Hepatocyte (in vitro differentiated cells): ENCODE data around the gene FAM168B. TPM values are rescaled to one million over a fixed set of nuclear protein-coding genes. Genes with fewer than 3 reads are reported as not detected.

ENCODE experiments used
- DNase-seq: peaks from one replicate; pipeline ENCODE4 v3.0.0-alpha.2; 2016; ENCODE audit warnings: low spot score
- H2AFZ ChIP-seq: fragments of 200-600 bp; sonication (generic); 2 replicates; pipeline ENCODE4 v1.6.0; 2016; ENCODE audit warnings: antibody characterized with exemption, mild to moderate bottlenecking
- H3K27ac ChIP-seq: fragments of 200-600 bp; sonication (generic); 2 replicates; pipeline ENCODE4 v1.5.1; 2016; ENCODE audit warnings: mild to moderate bottlenecking
- H3K27me3 ChIP-seq: fragments of 200-600 bp; sonication (generic); 2 replicates; pipeline ENCODE4 v1.6.1; 2016
- H3K36me3 ChIP-seq: fragments of 200-600 bp; sonication (generic); replicated peaks from 2 replicates; pipeline ENCODE4 v1.5.1; 2016; ENCODE audit warnings: low read depth; ENCODE audit not compliant: insufficient read depth
- H3K4me1 ChIP-seq: fragments of 200-600 bp; sonication (generic); 2 replicates; pipeline ENCODE4 v1.5.1; 2016; ENCODE audit warnings: mild to moderate bottlenecking, moderate library complexity; ENCODE audit not compliant: insufficient read depth
- H3K4me2 ChIP-seq: fragments of 200-600 bp; sonication (generic); 2 replicates; pipeline ENCODE4 v1.6.0; 2016
- H3K4me3 ChIP-seq: fragments of 200-600 bp; sonication (generic); 2 replicates; pipeline ENCODE4 v1.5.1; 2016; ENCODE audit warnings: mild to moderate bottlenecking
- H3K79me2 ChIP-seq: fragments of 200-600 bp; sonication (generic); 2 replicates; pipeline ENCODE4 v1.6.0; 2017; ENCODE audit warnings: mild to moderate bottlenecking
- H3K9me2 ChIP-seq: fragments of 200-600 bp; sonication (generic); replicated peaks from 2 replicates; pipeline ENCODE4 v1.6.0; 2017; ENCODE audit warnings: mild to moderate bottlenecking; ENCODE audit not compliant: insufficient read depth
- H3K9me3 ChIP-seq: fragments of 200-600 bp; sonication (generic); 2 replicates; pipeline ENCODE4 v1.5.1; 2016; ENCODE audit warnings: low read depth, mild to moderate bottlenecking
- H4K20me1 ChIP-seq: fragments of 200-600 bp; sonication (generic); 2 replicates; pipeline ENCODE4 v1.6.0; 2016; ENCODE audit warnings: mild to moderate bottlenecking; ENCODE audit not compliant: insufficient read depth, poor library complexity, severe bottlenecking
- EZH2 ChIP-seq: fragments of 200-600 bp; sonication (generic); IDR thresholded peaks from 2 replicates; pipeline ENCODE4 v1.6.1; 2016; ENCODE audit warnings: antibody characterized with exemption, mild to moderate bottlenecking, borderline replicate concordance
- EZH2phosphoT487 ChIP-seq: fragments of 200-600 bp; sonication (generic); IDR thresholded peaks from one replicate; pipeline ENCODE4 v1.6.1; 2018; ENCODE audit warnings: antibody characterized with exemption, mild to moderate bottlenecking, low read depth, moderate library complexity; ENCODE audit not compliant: unreplicated experiment, severe bottlenecking
- WGBS: methylation state at CpG from one replicate; pipeline ENCODE4 v1.1.6; 2016; ENCODE audit warnings: low lambda C conversion rate; ENCODE audit errors: missing lambda C conversion rate; 5-methylcytosine and 5-hydroxymethylcytosine counted together
- polyA plus RNA-seq: library from polyadenylated mRNA; unstranded; fragments of >200 nt; fragmentation: Nextera tagmentation; extraction: Ambion mirVana; gene quantifications from 2 replicates; pipeline ENCODE4 v1.2.1, GENCODE V29; 2016
- total RNA-seq: library from RNA; depleted of rRNA; stranded (reverse); fragments of >200 nt; gene quantifications from 2 replicates; pipeline ENCODE4 v1.2.3, GENCODE V29; 2014
- TF ChIP-seq, protein P1 (sequence below): fragments of 200-600 bp; sonication (generic); IDR thresholded peaks from 2 replicates; pipeline ENCODE4 v1.5.1; 2016; ENCODE audit warnings: antibody characterized with exemption, mild to moderate bottlenecking; ENCODE audit not compliant: poor library complexity

FAM168B gene
- total and polyA plus RNA-seq, 2 experiments from 2014 or later, result 40.0 to 123 TPM

GRCh38 chr2:131126436-131126835 is 33.2 kb upstream of the FAM168B start:
- H3K4me3 ChIP-seq, result no peak overlapping the region
- no peaks in the 10 kb centered on the region for H3K4me1 ChIP-seq
- H3K9me3 ChIP-seq, result no peaks in the 10 kb centered on the region
- TF ChIP-seq EZH2phosphoT487, result no peak
- no peak for TF ChIP-seq EZH2
- TF ChIP-seq, protein P1, sequence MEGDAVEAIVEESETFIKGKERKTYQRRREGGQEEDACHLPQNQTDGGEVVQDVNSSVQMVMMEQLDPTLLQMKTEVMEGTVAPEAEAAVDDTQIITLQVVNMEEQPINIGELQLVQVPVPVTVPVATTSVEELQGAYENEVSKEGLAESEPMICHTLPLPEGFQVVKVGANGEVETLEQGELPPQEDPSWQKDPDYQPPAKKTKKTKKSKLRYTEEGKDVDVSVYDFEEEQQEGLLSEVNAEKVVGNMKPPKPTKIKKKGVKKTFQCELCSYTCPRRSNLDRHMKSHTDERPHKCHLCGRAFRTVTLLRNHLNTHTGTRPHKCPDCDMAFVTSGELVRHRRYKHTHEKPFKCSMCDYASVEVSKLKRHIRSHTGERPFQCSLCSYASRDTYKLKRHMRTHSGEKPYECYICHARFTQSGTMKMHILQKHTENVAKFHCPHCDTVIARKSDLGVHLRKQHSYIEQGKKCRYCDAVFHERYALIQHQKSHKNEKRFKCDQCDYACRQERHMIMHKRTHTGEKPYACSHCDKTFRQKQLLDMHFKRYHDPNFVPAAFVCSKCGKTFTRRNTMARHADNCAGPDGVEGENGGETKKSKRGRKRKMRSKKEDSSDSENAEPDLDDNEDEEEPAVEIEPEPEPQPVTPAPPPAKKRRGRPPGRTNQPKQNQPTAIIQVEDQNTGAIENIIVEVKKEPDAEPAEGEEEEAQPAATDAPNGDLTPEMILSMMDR, result no peak
- H3K4me2 ChIP-seq, result no peak overlapping the region
- no peaks in the 10 kb centered on the region for H3K27me3 ChIP-seq
- no peak overlapping the region for H3K27ac ChIP-seq
- no peaks in the 10 kb centered on the region for H3K36me3 ChIP-seq
- H4K20me1 ChIP-seq, result peaks cover 27% of the 10 kb centered on the region
- no peaks in the 10 kb centered on the region for H3K9me2 ChIP-seq
- no peak overlapping the region for H2AFZ ChIP-seq
- no peak for DNase-seq
- peaks cover 48% of the 10 kb centered on the region for H3K79me2 ChIP-seq
- WGBS, result 94% methylated on average over 5 of the region's 5 CpGs

- no peak for TF ChIP-seq EZH2
- TF ChIP-seq, protein P1, result no peak
- TF ChIP-seq EZH2phosphoT487, result no peak
- Histone ChIP-seq H3K4me3 (no peak overlapping the region), H3K9me2 (no peaks in the 10 kb centered on the region), H3K27ac (no peak overlapping the region), H3K9me3 (no peaks in the 10 kb centered on the region), H3K27me3 (no peaks in the 10 kb centered on the region), H3K4me2 (no peak overlapping the region), H2AFZ (no peak overlapping the region), H3K79me2 (peaks cover 53% of the 10 kb centered on the region), H3K4me1 (no peaks in the 10 kb centered on the region), H4K20me1 (peaks cover 27% of the 10 kb centered on the region), H3K36me3 (no peaks in the 10 kb centered on the region)
- DNase-seq, result peak; percentile 19
- WGBS, result 89% methylated on average over 7 of the region's 7 CpGs
Observed at GRCh38 chr2:131125195-131125757, 32.0 kb upstream of the FAM168B start.

DNA sequence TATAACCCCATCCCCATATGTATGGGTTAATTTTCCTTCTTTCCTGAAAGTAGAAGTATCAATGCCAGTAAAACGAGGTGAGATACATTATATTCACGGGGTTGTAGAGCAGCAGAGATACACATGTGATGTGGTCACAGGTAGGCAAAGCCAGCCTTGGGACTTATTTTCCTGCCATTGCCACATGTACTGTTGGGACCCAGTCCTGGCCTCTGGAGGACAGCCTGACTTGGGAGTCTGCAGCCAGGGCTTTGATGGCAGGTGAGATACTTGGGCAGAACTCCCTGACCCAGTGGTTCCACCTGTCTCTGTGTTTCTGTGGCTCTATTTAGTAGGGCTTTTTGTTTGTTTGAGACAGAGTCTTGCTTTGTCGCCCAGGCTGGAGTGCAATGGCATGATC is 29.9 kb upstream of the FAM168B start:
- H2AFZ ChIP-seq, result no peak overlapping the region
- H3K9me2 ChIP-seq, result no peaks in the 10 kb centered on the region
- H4K20me1 ChIP-seq, result peaks cover 43% of the 10 kb centered on the region
- H3K27ac ChIP-seq, result no peak overlapping the region
- no peaks in the 10 kb centered on the region for H3K9me3 ChIP-seq
- TF ChIP-seq, protein P1, result no peak
- TF ChIP-seq EZH2 (no peak), EZH2phosphoT487 (no peak)
- no peak overlapping the region for H3K4me2 ChIP-seq
- no peak overlapping the region for H3K4me3 ChIP-seq
- no peaks in the 10 kb centered on the region for H3K27me3 ChIP-seq
- peaks cover 73% of the 10 kb centered on the region for H3K79me2 ChIP-seq
- DNase-seq, result no peak
- H3K4me1 ChIP-seq, result no peaks in the 10 kb centered on the region
- no peaks in the 10 kb centered on the region for H3K36me3 ChIP-seq
- WGBS, result 93% methylated on average over 3 of the region's 3 CpGs

- H3K27ac ChIP-seq, result no peak overlapping the region
- H2AFZ ChIP-seq, result no peak overlapping the region
- no peak overlapping the region for H3K4me3 ChIP-seq
- DNase-seq, result no peak
- peaks cover 80% of the 10 kb centered on the region for H3K79me2 ChIP-seq
- H3K27me3 ChIP-seq, result no peaks in the 10 kb centered on the region
- no peaks in the 10 kb centered on the region for H3K36me3 ChIP-seq
- H4K20me1 ChIP-seq, result peaks cover 50% of the 10 kb centered on the region
- H3K4me2 ChIP-seq, result no peak overlapping the region
- no peaks in the 10 kb centered on the region for H3K4me1 ChIP-seq
- no peaks in the 10 kb centered on the region for H3K9me2 ChIP-seq
- TF ChIP-seq EZH2, result no peak
- TF ChIP-seq, protein P1, result no peak
- no peaks in the 10 kb centered on the region for H3K9me3 ChIP-seq
- WGBS, result 97% methylated on average over 4 of the region's 4 CpGs
Observed at GRCh38 chr2:131122496-131122895, 29.2 kb upstream of the FAM168B start.
